NCI-H1930 (cell line): ENCODE data around the gene DNM1.

Source experiments
- DNase-seq, 2 experiments: peaks; one replicate each; lab custom pipeline; 2025; lab: John Stamatoyannopoulos, UW

Gene DNM1

GRCh38 chr9:128203024-128203706, at the start of gene DNM1:
TSS of gene DNM1 (plus strand) at chr9:128203379. CDS start at chr9:128203471, 92 bp downstream.
- peak; percentile 44 to 81 for DNase-seq

- no peak for DNase-seq
Observed at GRCh38 chr9:128153947-128154695, 49.1 kb upstream of the DNM1 start.

- no peak for DNase-seq
Observed at GRCh38 chr9:128155736-128156500, 47.3 kb upstream of the DNM1 start.

- DNase-seq = no peak
Observed at GRCh38 chr9:128159522-128159783, 43.7 kb upstream of the DNM1 start.

- peak; percentile 84 to 91 for DNase-seq
Observed at GRCh38 chr9:128159784-128160602, 43.2 kb upstream of the DNM1 start, which contains the start of gene BBLN. TSS of gene BBLN (plus strand) at chr9:128160265. CDS start at chr9:128160408, 143 bp downstream.

- DNase-seq = no peak
Observed at GRCh38 chr9:128160603-128160987, 42.6 kb upstream of the DNM1 start.

GRCh38 chr9:128161215-128161902, 41.8 kb upstream of the DNM1 start:
- DNase-seq = no peak

- DNase-seq = no peak
Observed at GRCh38 chr9:128162215-128163026, 40.8 kb upstream of the DNM1 start.

GRCh38 chr9:128163027-128163515, 40.1 kb upstream of the DNM1 start:
- no peak for DNase-seq

- DNase-seq = no peak
Observed at GRCh38 chr9:128163523-128164306, 39.5 kb upstream of the DNM1 start.

GRCh38 chr9:128164307-128164885, 38.8 kb upstream of the DNM1 start:
- DNase-seq = no peak

- DNase-seq = no peak
Observed at GRCh38 chr9:128166169-128166568, 37.0 kb upstream of the DNM1 start.

GRCh38 chr9:128167209-128167608, 36.0 kb upstream of the DNM1 start:
- no peak for DNase-seq

- DNase-seq = no peak
Observed at GRCh38 chr9:128168731-128169308, 34.4 kb upstream of the DNM1 start.

- no peak for DNase-seq
Observed at GRCh38 chr9:128169492-128169891, 33.7 kb upstream of the DNM1 start.

GRCh38 chr9:128169925-128170324, 33.3 kb upstream of the DNM1 start:
- DNase-seq = no peak

- DNase-seq = no peak
Observed at GRCh38 chr9:128174062-128174461, 29.1 kb upstream of the DNM1 start.

- no peak for DNase-seq
Observed at GRCh38 chr9:128175102-128175563, 28.0 kb upstream of the DNM1 start.

- no peak for DNase-seq
Observed at GRCh38 chr9:128175726-128176125, 27.5 kb upstream of the DNM1 start.
